ENCODE results near the gene CALHM3.

CALHM3 gene

GRCh38 chr10:103476046-103476768 is 2.8 kb downstream of the CALHM3 start:
- in situ Hi-C loops (cut with MboI; ENCODE audit: low sequenced_read_pairs), result loop anchor here (5.0 to 25.0 kb wide), 2 partner anchors 64 to 564 kb away; partner anchors contain the start of gene CNNM2

- in situ Hi-C loops (cut with MboI; ENCODE audit: low sequenced_read_pairs), result loop anchor here (5.0 to 25.0 kb wide), 2 partner anchors 63 to 563 kb away; partner anchors contain the start of gene CNNM2
Observed at GRCh38 chr10:103475437-103475836, 3.6 kb downstream of the CALHM3 start.

GRCh38 chr10:103474077-103474476 is 5.0 kb downstream of the CALHM3 start:
- in situ Hi-C loops (cut with MboI; ENCODE audit: low sequenced_read_pairs), result no loop called here

- in situ Hi-C loops (cut with MboI; ENCODE audit: low sequenced_read_pairs), result no loop called here
Observed at GRCh38 chr10:103473261-103473671, 5.8 kb downstream of the CALHM3 start.

- in situ Hi-C loops (cut with MboI; ENCODE audit: low sequenced_read_pairs), result no loop called here
Observed at GRCh38 chr10:103472005-103472404, 7.0 kb downstream of the CALHM3 start.

- in situ Hi-C loops (cut with MboI; ENCODE audit: low sequenced_read_pairs), result no loop called here
Observed at GRCh38 chr10:103470761-103471653, 8.0 kb downstream of the CALHM3 start.

GRCh38 chr10:103469201-103469600 is 9.8 kb downstream of the CALHM3 start:
- in situ Hi-C loops (cut with MboI; ENCODE audit: low sequenced_read_pairs), result no loop called here

- in situ Hi-C loops (cut with MboI; ENCODE audit: low sequenced_read_pairs), result no loop called here
Observed at GRCh38 chr10:103467406-103467805, 11.6 kb downstream of the CALHM3 start.

GRCh38 chr10:103466734-103467133 is 12.3 kb downstream of the CALHM3 start:
- in situ Hi-C loops (cut with MboI; ENCODE audit: low sequenced_read_pairs), result no loop called here

- in situ Hi-C loops (cut with MboI; ENCODE audit: low sequenced_read_pairs), result no loop called here
Observed at GRCh38 chr10:103465411-103466179, 13.4 kb downstream of the CALHM3 start.

- in situ Hi-C loops (cut with MboI; ENCODE audit: low sequenced_read_pairs), result no loop called here
Observed at GRCh38 chr10:103463499-103463898, 15.5 kb downstream of the CALHM3 start.

- in situ Hi-C loops (cut with MboI; ENCODE audit: low sequenced_read_pairs), result no loop called here
Observed at GRCh38 chr10:103459615-103460014, 19.4 kb downstream of the CALHM3 start.

GRCh38 chr10:103458720-103459119 is 20.3 kb downstream of the CALHM3 start, which contains the start of gene CALHM1:
CALHM1 (minus strand) TSS chr10:103458900; CDS start chr10:103458751, 149 bp downstream.
- in situ Hi-C loops (cut with MboI; ENCODE audit: low sequenced_read_pairs), result no loop called here

GRCh38 chr10:103457896-103458583 is 21.0 kb downstream of the CALHM3 start:
- in situ Hi-C loops (cut with MboI; ENCODE audit: low sequenced_read_pairs), result no loop called here

GRCh38 chr10:103457176-103457712 is 21.8 kb downstream of the CALHM3 start:
- in situ Hi-C loops (cut with MboI; ENCODE audit: low sequenced_read_pairs), result no loop called here

GRCh38 chr10:103456074-103456660 is 22.9 kb downstream of the CALHM3 start:
- in situ Hi-C loops (cut with MboI; ENCODE audit: low sequenced_read_pairs), result no loop called here

- in situ Hi-C loops (cut with MboI; ENCODE audit: low sequenced_read_pairs), result no loop called here
Observed at GRCh38 chr10:103455235-103455634, 23.8 kb downstream of the CALHM3 start.

GRCh38 chr10:103454026-103454425 is 25.0 kb downstream of the CALHM3 start:
- in situ Hi-C loops (cut with MboI; ENCODE audit: low sequenced_read_pairs), result no loop called here

GRCh38 chr10:103452506-103453230 is 26.4 kb downstream of the CALHM3 start:
- in situ Hi-C loops (cut with MboI; ENCODE audit: low sequenced_read_pairs), result no loop called here

All from HL-60/S4 treated with retinoic acid at 250 ng/mL for 4 days and 3 days (cell line).